Activated T-cell treated with anti-CD3 and anti-CD28 coated beads for 24 hours (primary cell): ENCODE measurements around the gene YTHDF1.
A peak's percentile ranks its signal among the peaks of the same experiment; 100 is the strongest.
"Not testable (repeated sequence)": the region's sequence is repeated elsewhere in the genome, so short reads cannot be mapped to it uniquely, and the experiment has no call there.

Experiments
- DNase-seq: peaks from one replicate; pipeline ENCODE4 v3.0.0-alpha.2; 2020; ENCODE audit warnings: low read depth

YTHDF1 gene

DNA sequence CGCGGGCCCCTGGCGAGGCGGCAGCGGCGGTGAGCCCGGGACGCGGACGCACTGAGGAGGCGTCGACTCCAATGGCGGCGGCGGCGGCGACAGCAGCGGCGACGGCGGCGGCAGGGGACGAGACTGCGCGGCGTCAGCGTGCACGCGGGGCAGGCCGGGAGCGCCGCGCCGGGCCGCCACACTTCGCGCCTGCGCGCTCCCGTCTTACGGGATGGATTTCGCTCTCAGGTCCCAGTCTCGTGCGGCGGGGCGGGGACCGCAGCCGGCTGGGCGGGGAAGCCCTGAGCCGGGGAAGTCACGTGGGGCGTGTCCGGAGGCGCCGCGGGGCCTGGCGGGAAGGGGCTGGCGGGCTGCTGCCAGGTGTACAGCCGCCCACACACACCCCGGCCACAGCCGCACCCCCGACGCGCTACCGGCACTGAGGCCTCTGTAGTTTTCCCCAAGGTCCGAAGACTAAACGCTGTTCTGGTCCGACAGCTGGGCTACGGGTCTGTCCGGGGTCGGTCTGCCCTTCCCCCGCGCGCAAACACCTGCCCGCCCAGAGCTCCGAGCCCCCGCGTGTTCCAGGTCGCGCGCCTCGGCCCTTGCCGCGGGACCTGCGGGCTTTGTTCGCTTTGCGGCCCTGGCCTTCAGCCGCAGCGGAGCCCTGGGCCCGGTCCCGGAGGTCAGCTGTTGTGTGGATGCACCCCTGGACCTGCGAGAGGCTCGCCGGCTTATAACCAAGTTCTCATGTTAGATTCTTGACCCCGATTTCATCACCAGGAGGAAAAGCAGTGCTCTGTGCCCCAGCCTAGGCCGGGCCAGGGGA, at the start of gene YTHDF1:
TSS of gene YTHDF1 (minus strand) at position 91 of the 808 bp plus-strand sequence. CDS start 239 bp downstream, outside the sequence.
- DNase-seq, result peak; percentile 95

DNA sequence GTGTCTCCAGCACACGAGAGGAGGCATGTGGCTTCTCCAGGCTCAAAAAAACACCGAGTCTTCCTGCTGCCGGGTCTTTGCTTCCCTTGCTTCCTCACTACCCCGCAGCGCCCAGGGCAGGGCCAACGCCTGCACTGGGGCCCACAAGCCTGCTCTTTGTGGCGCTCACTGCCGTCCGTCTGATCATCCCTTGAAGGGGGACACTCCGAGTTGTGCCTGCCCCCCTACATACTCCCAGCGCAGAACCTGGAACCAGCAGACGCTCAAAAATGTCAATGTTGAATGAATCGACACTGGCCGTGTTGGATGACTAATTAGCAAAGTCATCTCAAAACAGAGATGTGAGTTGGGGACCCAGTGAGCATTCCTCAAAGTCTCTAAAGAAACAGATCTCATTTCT, 48.6 kb upstream of the YTHDF1 start:
- no peak for DNase-seq

DNA sequence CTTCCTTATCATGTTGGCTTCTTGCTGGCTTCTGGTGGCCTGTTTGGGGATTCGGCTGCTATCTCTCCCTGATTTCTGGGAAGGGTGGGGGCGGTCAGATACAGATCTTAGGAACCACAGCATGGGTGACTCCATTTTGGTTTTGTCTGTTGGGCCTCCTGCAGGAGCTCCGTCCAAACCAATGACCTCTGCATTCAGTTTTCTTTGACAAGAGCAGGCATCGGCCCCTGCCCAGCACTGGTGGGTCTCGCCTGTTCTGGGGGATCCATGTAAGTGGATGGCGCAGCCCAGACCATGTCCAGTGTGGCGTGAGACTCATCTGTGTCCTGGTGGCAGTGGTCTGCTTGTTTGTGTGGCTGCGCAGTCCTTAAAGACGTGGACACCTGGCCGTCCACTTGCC, 48.1 kb upstream of the YTHDF1 start:
- no peak for DNase-seq

DNA sequence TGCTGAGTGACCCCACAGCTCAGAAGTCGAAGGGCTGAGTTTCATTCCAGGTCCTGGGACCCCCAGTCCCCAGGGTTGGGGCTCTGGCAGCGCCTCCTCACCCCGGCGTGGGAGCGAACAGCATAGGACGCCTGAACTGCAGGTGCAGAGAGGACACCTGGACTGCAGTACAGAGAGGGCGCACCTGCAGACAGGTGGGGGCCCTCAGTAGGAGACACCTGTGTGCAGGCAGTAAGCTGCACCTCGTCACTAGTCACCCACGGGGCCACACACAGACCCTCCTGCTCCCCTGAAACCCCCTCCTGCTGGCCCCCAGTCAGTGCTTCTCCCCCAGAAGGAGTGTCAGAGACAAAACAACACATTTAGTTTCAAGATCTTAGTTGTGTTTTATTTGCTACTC, 46.9 kb upstream of the YTHDF1 start:
- no peak for DNase-seq

DNA sequence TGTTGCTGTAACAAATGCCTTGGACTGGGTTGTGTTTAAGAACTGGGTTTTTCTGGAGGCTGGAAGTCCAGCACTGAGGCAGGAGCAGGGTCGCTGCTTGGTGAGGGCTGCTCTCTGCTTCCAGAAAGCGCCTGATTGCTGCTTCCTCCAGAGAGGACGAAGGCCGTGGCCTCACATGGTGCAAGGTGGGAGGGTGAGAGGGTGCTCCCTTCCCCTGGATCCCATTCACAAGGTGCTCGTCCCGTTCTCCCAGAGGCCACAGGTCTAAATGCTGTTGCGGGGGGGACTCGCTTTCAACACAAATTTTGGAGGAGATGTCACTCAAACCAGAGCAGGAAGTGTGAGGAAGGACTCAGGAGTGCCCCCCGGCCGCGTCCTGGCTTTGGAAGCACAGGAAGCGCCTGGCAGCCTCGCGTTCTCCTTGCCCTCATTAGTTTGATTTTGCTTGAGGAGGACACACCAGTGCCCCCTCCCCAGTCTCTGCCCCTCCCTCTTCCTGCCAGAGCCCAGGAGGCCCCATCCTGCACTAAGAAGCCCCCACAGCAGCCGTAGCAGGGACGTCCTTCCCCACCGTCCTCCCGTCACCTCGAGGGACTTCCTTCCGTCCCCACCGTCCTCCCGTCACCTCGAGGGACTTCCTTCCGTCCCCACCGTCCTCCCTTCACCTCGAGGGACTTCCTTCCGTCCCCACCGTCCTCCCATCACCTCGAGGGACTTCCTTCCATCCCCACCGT, 46.0 kb upstream of the YTHDF1 start:
- DNase-seq, result no peak

DNA sequence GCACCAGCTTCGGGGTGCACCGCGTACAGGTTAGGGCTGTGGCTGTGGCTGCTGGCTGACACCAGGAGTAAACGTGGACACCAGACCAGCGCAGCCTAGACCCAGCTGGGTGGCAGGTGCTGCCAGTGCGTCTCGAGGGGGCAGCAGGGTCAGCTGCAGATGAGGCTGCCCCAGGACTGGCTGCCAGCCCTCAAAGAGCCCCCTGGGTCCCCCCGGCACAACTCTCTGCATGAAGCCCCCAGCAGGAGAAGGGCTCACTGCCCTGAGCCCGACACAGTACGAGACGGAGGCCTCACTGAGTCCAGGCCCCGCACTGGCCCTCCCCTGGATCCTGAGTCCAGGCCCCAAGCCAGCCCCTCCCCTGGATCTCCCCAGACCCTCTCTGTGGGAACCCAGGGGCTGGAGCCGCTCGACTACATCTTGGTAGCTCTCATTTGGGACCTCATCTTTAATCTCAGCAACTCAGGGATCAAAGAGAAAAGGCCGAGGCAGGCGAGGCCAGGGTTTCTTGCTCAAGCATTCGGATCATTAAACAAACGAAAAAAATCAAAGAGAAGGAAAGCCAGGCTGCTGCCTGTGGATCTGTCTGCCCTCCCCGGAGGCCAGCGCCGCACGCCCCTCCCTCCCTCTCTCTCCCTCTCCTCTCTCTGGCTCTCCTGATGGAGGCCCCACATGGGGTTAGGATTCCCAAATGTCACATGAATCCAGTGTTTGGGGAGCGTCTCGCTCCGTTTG, 45.3 kb upstream of the YTHDF1 start:
- DNase-seq, result no peak

DNA sequence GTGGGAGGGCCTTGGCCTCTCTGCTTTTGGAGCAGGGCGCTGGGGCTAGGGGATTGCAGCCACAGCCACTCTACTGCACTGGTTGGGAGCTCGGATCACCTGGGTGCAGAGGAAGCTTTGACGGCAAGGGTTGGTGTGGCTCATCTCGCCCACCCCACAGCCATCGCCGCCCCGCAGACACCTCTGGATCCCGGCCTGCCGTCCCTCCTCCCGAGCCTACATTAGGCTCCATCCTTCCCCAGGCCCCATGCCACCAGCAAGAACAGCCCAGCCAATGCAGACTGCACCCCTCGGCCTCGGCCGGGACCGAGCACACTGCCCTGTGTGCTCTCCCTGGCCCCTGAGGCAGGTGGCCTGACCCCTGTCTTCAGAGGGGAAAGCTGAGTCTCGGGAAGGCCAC, 44.6 kb upstream of the YTHDF1 start:
- DNase-seq, result no peak

DNA sequence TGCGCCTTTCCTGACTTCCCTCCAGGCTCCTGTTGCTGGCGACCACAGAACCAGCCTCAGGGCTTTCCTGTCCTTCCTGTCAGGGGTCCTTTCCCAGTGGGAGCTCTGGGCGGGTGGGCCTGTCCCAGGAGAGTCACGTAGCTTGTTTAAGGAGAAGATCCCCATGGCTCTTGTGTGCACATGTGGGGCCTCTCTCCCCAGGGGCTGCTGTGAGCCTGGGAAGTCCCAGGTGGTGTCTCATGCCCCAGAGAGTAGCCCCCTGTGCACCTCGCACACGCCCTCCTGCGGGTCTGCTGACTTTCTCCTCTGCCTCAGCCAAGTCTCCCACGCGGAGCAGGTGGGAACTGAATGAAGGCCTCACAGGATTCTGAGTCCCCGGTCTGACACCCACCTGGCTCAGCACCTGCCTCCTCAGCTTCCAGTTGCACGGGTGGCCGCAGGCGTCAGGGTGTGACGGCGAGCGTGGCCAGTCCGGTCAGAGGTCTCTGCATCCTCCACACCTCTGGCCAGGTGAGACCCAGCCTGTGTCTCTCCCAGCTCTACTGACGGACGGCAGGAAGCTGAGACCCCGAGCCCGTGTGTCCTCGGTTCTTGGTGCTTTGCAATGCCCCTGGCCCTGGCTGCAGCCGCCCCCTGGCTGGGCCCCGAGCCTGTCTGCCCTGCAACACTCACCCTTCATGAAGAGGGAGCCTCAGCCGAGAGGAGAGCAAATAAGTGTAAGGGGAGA, 44.0 kb upstream of the YTHDF1 start:
- no peak for DNase-seq

DNA sequence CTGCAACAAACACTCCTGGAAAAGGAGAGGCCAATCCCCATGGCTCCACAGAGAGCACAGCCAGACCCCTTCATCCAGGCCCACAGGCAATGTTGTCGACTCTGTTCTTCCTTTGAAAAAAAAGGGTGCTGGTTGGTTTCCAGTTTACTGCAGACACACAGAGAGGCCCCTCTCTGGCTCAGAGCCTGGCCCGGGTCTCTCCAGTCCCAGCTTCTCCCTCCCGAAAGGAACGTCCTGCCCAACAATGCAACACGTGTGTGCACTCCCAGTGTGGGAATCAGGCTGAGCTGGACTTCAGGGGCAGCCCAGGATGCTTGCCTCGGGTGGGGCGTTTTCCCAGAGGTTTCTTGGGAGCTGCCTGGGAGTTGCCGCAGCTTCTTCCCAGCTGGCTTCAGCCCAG, 42.9 kb upstream of the YTHDF1 start:
- no peak for DNase-seq

DNA sequence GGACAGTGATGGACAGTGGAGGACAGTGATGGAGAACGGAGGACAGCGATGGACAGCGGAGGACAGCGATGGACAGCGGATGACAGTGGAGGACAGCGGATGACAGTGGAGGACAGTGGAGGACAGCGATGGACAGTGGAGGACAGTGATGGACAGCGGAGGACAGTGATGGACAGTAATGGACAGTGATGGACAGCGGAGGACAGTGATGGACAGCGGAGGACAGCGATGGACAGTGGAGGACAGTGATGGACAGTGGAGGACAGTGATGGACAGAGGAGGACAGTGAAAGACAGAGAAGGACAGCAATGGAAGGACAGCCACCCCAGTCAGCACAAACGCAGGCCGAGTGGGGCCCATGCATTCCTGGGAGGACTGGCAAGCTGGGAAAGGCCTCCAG, 41.7 kb upstream of the YTHDF1 start:
- no peak for DNase-seq

DNA sequence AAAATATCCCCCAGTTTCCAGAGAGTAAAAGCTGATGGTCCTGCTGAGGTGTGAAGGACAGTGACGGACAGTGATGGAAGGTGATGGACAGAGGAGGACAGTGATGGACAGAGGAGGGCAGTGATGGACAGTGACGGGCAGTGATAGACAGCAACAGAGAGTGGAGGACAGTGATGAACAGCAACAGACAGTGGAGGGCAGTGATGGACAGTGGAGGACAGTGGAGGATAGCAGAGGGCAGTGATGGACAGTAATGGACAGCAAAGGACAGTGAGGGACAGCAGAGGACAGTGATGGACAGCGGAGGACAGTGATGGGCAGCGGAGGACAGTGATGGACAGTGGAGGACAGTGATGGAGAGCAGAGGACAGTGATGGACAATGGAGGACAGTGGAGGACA, 41.0 kb upstream of the YTHDF1 start:
- DNase-seq, result no peak

DNA sequence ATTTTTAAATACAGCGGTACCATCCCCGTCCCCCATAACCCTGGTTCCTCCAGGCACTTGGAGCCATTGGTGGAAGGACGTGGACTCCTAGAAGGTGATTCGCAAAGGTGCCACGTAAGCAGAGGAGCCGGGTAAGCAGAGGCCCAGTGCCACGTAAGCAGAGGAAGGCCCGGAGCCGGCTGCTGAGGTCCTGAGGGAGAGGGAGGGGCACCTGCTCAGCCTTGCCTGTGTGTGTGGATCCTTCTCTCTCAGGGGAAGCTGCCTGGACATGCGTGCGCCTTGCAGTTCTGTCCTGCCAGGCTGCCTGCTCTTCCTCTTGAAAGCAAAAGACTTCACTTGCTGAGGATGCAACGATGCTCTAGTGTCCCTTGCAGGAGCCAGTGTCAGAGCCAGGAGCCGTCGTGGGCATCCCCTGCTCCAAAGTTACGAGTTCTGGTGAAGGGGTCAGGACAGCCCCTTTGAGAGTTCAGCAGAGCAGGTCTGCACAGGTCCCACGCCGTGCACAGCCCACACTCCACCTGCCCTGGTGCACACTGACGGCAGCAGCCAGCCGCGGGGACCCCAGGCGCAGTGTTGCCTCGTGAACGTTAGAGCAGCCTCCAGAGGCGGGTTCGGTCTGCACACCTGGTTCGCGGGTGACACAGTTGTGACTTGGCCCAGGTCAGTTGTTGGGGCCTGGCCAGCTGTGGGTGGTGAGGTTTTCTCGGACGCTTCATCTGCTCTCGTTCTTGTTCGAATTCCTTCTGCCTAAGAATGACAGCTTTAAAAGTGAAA, 40.2 kb upstream of the YTHDF1 start:
- DNase-seq, result no peak

DNA sequence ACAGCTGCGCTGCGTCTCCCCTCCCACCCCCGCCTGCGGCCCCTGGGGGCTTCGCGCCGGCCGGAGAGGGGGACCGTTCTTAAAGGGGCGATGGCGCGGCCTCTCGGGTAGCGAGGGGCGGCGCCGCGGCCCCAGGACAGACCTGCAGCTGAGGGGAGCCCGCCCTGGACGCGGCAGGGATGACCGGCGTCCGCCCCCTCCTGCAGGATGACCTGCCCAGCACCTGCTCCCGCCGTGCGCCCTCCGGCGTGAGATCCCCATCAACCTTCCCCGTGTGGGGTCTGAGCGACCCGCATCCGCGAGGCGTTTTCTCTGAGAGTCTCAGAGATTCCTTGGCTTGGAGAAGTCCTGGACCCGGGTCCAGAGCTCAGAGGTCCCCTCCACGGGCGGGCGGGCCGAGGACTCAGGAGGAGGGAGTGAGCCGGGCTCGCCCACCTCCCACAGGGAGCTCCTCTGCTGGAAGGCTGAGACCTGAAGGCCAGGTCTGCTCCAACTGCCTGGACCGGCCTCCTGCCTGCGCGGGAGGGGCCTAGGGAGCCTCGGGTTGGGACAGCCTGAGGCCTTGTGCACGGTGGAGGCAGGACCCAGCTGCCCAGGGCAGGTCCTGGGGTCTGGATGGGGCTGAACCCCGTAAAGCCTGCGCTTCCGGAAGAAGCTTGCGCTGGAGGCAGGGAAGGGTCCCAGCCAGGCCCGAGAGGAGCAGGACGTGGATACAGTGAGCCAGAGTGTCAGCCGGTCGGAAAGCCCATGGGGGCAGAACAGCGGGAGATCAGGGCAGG, 38.9 kb upstream of the YTHDF1 start:
- DNase-seq, result no peak

DNA sequence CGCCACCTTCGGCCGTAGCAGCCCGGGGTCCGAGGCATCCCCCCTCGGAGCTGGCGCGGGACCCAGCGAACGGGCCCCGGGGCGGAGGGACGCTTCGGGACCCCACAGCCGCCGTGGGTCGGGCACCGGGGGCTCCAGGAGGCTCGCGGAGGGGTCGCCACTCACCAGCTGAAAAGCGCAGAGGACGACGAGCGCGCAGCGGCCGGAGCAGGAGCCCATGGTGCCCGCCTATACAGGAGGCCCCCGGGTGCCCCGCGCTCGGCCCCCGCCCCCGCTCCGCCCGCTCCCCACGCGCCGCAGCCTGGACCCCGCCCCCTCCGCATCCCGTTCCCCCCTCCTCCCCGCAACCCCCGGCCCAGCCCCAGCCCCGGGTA, 38.3 kb upstream of the YTHDF1 start, which contains the start of gene NKAIN4:
TSS of gene NKAIN4 (minus strand) at position 232 of the 374 bp plus-strand sequence. CDS start at position 219, 13 bp downstream.
- DNase-seq, result no peak

DNA sequence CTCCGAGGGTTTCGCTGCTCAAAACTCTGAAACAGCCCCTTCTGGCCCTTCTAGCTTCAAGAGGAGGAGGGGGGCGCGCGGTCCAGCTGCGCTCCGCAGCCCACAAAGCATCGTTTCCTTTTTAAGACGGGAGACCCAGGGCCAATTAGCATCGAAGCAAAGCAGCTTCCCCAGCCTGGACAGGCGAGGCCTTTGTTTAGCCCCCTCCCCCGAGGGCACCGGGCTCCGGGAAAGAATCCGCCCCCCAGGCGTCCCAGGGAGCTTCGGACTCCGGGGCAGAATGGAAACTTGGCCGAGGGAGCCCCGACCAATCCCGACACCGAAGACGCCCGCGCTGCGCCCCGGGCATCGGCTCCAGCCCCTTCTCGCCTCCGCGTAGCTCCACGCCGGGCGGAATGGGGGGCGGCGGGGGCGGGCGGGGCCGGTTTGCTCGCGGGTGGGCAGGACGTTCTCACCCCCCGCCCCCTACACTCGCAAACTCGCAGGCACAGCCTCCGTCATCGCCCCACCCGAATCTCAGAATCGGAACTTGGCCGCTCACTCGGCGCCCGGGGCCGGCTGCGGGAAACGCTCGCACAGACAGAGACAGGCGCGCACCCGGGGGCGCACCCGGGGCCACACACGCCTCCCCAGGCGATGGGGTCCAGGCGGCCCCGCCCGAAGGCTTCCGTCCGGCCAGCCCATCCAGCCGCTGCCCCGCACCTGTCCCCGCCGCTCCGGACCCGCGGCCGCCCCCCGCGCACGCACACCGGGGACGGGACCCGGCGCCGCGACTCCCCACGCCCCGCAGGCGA, 37.7 kb upstream of the YTHDF1 start:
- DNase-seq, result no peak

DNA sequence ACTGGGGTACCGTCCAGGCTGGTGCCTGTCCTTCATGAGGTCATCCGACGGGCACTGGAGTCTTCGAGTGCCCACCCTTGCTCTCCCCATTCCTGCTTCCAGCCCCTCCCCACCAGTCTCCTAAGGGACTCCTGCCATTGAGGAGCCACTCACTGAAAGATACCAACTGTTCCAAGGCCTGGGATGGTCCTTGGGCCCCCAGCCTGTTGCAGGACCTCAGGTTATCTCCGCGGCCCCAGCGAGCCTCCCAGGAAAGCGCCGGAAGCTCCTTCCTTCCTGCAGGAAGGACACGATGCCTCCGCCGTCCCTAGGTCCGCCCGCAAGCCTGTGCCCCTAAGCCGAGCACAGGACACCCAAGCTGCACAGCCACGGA, 37.1 kb upstream of the YTHDF1 start:
- no peak for DNase-seq

DNA sequence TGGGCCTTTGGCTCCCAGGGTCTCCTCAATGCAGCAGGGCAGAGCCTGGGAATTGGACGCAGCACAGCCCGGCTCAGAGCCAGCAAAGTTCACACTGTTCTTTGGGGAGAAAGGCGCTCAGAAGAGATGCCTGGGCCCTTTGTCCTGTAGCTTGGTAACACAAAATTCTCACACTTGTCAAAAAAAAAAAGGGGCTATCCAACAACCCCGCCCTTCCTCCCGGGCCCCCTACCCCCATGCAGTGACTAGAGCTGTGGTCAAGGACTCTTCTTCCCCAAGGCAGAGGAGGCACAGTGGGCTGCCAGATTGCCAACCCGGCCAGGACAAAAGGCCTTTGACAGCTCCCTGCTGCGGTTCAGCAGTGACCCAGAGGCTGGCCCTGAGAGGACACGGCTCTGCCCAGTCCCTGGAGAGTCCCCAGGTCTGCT, 36.4 kb upstream of the YTHDF1 start:
- DNase-seq, result no peak

DNA sequence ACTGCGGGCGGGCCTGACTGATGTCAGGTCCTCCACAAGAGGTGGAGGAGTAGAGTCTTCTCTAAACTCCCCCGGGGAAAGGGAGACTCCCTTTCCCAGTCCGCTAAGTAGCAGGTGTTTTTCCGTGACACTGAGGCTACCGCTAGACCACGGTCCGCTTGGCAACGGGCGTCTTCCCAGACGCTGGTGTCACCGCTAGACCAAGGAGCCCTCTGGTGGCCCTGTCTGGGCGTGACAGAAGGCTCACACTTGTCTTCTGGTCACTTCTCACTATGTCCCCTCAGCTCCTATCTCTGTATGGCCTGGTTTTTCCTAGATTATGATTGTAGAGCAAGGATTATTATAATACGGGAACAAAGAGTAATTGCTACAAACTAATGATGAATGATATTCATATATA, 35.4 kb upstream of the YTHDF1 start:
- not testable (repeated sequence) for DNase-seq

DNA sequence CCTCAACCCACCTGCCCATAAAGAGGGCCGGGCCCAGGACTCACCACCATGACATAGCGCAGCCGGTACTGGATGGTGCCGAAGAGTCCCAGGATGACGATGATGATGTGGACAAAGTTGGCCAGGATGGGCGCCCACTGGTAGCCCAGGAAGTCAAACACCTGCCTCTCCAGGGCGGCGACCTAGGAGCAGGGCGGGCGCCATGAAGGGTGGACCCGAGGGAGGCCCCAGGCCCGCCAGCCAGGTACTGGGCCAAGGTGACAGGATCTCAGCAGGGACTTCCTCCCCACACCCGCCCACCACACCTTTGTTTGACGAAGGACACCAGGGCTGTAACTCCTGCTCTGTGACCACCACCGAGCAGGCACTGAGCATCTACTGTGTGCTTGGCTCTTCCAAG, 34.0 kb upstream of the YTHDF1 start:
- no peak for DNase-seq
